Epidermal melanocyte (primary cell): ENCODE measurements around the gene RNF157.

Experiments
- DNase-seq: peaks from one replicate; pipeline ENCODE4 v3.0.0; 2011; ENCODE audit warnings: low spot score; ENCODE audit not compliant: insufficient read length

Gene RNF157

GRCh38 chr17:76240461-76241203 lies at the start of gene RNF157:
Gene RNF157 (minus strand): TSS chr17:76240493. CDS start chr17:76240240, 253 bp downstream.
- DNase-seq: peak; percentile 69

- DNase-seq: no peak
Observed at GRCh38 chr17:76281573-76282371, 41.5 kb upstream of the RNF157 start.

- no peak for DNase-seq
Observed at GRCh38 chr17:76280650-76281049, 40.4 kb upstream of the RNF157 start.

GRCh38 chr17:76279742-76280287 lies 39.5 kb upstream of the RNF157 start:
- DNase-seq: no peak

GRCh38 chr17:76278952-76279741 lies 38.9 kb upstream of the RNF157 start:
- peak; percentile 91 for DNase-seq

GRCh38 chr17:76278268-76278908 lies 38.1 kb upstream of the RNF157 start:
- no peak for DNase-seq

GRCh38 chr17:76277300-76278267 lies 37.3 kb upstream of the RNF157 start:
- DNase-seq: no peak

GRCh38 chr17:76276461-76277299 lies 36.4 kb upstream of the RNF157 start:
- no peak for DNase-seq

GRCh38 chr17:76276069-76276431 lies 35.8 kb upstream of the RNF157 start:
- no peak for DNase-seq

- no peak for DNase-seq
Observed at GRCh38 chr17:76275382-76276068, 35.2 kb upstream of the RNF157 start.

GRCh38 chr17:76274112-76274956 lies 34.0 kb upstream of the RNF157 start:
- no peak for DNase-seq

- DNase-seq: no peak
Observed at GRCh38 chr17:76273445-76274111, 33.3 kb upstream of the RNF157 start.

GRCh38 chr17:76272541-76273444 lies 32.5 kb upstream of the RNF157 start:
- DNase-seq: no peak

GRCh38 chr17:76271669-76272540 lies 31.6 kb upstream of the RNF157 start:
- no peak for DNase-seq
